ENCODE data around the gene CRYBB3. TPM values are rescaled to one million over a fixed set of nuclear protein-coding genes. Genes with fewer than 3 reads are reported as not detected.

CRYBB3 gene
- total RNA-seq, 4 donors from 2014 or later: 1.2 TPM; not detected in 3

DNA sequence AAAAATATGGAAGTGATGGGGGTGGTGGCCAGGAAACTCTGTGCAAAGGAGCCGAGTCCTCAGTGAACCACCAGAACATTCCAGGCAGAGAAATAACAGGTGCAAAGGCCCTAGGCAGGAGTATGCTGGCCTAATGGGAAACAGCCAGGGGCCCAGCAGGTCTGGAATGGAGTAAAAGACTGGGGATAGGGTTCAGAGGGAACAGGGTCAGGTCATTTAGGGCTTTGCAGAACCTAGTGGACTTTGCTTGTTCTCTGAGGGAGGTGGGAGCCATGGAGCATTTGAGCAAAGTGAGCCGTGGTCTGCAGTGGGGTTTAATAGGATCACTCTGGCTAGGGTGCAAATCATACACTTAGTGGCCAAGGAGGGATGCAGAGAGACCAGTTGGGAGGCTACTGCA, 8.7 kb downstream of the CRYBB3 start:
- TF ChIP-seq EP300 (IDR thresholded peaks at IDR 0.05; ENCODE audit: low read depth) (no peak), POLR2A (IDR thresholded peaks at IDR 0.05) (no peak), CTCF (IDR thresholded peaks at IDR 0.05) (no peak), POLR2AphosphoS5 (IDR thresholded peaks at IDR 0.05) (no peak)
- Histone ChIP-seq H3K27me3 (no peaks in the 10 kb centered on the region), H3K4me3 (no peak overlapping the region), H3K4me1 (no peaks in the 10 kb centered on the region), H3K36me3 (no peaks in the 10 kb centered on the region), H3K9me3 (no peaks in the 10 kb centered on the region), H3K27ac (no peak overlapping the region)
- 44 to 65% methylated on average over 1 to 2 of the region's 2 CpGs for WGBS, 2 donors (ENCODE audit: low coverage in 1 of 2)
- no peak for DNase-seq
- intact Hi-C loops (cut with DNase I; ENCODE audit: low total_unique reads): no loop called here
- in situ Hi-C loops (cut with MboI; ENCODE audit: low pct_ligation_motif_present in 1 of 4, low pct_unique_long_range_greater_than_20kb in 1 of 4, low sequenced_read_pairs in 3 of 4): no loop called here

DNA sequence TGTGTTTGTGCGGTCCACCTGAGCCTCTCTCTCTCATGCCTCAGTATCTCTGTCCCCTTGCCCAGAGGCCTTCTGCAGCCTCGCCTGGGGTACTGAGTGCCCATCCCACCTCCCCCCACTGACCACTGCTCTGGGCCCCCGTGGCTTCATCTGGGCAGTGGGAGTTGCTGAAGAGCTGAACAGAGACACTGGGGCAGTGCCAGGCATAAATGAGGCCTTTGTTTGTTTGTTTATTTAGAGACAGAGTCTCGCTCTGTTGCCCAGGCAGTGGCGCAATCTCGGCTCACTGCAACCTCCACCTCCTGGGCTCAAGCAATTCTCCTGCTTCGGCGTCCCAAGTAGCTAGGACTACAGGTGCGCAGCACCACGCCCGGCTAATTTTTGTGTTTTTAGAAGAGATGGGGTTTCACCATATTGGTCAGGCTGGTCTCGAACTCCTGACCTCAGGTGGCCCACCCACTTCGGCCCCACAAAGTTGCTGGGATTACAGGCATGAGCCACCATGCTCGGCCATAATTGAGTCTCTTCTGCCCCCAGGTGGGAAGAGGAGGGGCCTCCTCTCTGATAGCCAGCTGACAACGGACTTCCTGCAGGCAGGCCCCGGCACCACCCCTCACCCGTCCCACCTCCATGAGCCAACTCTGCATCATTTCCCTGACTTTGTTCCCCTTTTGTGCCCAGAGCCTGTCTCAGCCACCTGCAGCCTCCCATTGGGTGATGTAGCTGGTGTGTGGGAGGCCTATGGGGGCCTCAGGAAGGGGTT, 9.3 kb downstream of the CRYBB3 start:
- no peaks in the 10 kb centered on the region for H3K4me1 ChIP-seq
- no peaks in the 10 kb centered on the region for H3K9me3 ChIP-seq
- H3K4me3 ChIP-seq: no peak overlapping the region
- in situ Hi-C loops (cut with MboI; ENCODE audit: low pct_ligation_motif_present in 1 of 4, low pct_unique_long_range_greater_than_20kb in 1 of 4, low sequenced_read_pairs in 3 of 4) (no loop called here), intact Hi-C loops (cut with DNase I; ENCODE audit: low total_unique reads) (no loop called here)
- no peak overlapping the region for H3K27ac ChIP-seq
- DNase-seq: no peak
- no peaks in the 10 kb centered on the region for H3K27me3 ChIP-seq
- no peaks in the 10 kb centered on the region for H3K36me3 ChIP-seq
- WGBS, 2 donors (ENCODE audit: low coverage in 1 of 2): 72 to 86% methylated on average over 3 to 16 of the region's 17 CpGs
- TF ChIP-seq POLR2A (IDR thresholded peaks at IDR 0.05) (no peak), EP300 (IDR thresholded peaks at IDR 0.05; ENCODE audit: low read depth) (no peak), CTCF (IDR thresholded peaks at IDR 0.05) (no peak), POLR2AphosphoS5 (IDR thresholded peaks at IDR 0.05) (no peak)

GRCh38 chr22:25210793-25211192, 11.1 kb downstream of the CRYBB3 start:
- no peak overlapping the region for H3K4me3 ChIP-seq
- H3K36me3 ChIP-seq: no peaks in the 10 kb centered on the region
- in situ Hi-C loops (cut with MboI; ENCODE audit: low pct_ligation_motif_present in 1 of 4, low pct_unique_long_range_greater_than_20kb in 1 of 4, low sequenced_read_pairs in 3 of 4): no loop called here
- no peak for DNase-seq
- no peaks in the 10 kb centered on the region for H3K27me3 ChIP-seq
- TF ChIP-seq CTCF (IDR thresholded peaks at IDR 0.05) (no peak), POLR2A (IDR thresholded peaks at IDR 0.05) (no peak), EP300 (IDR thresholded peaks at IDR 0.05; ENCODE audit: low read depth) (no peak), POLR2AphosphoS5 (IDR thresholded peaks at IDR 0.05) (no peak)
- H3K4me1 ChIP-seq: no peaks in the 10 kb centered on the region
- 83% methylated on average over 3 of the region's 3 CpGs; no CpG with 5 or more reads in 1 of the 2 donors for WGBS, 2 donors (ENCODE audit: low coverage in 1 of 2)
- intact Hi-C loops (cut with DNase I; ENCODE audit: low total_unique reads): no loop called here
- H3K9me3 ChIP-seq: no peaks in the 10 kb centered on the region
- H3K27ac ChIP-seq: no peak overlapping the region

DNA sequence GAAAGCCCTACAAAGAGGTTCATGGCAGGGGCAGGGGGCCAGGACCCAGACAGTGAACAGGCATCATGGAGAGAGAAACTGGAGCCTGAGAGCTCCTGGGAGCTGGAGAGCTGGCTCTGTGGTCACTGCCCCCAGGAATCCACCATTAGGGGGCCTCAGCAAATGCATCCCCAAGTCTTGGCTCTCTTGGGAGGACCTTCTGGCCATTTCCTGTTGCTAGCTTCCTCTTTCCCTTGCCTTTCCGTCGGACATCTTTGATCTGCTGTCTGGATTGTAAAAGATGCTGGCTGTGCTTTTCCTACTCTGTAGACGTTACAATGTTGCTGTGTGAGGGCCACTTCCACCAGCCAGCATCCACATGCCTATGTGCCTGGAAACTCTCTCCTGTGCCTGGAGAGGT, 12.7 kb downstream of the CRYBB3 start:
- intact Hi-C loops (cut with DNase I; ENCODE audit: low total_unique reads) (no loop called here), in situ Hi-C loops (cut with MboI; ENCODE audit: low pct_ligation_motif_present in 1 of 4, low pct_unique_long_range_greater_than_20kb in 1 of 4, low sequenced_read_pairs in 3 of 4) (no loop called here)
- H3K4me1 ChIP-seq: no peaks in the 10 kb centered on the region
- no peak for TF ChIP-seq CTCF (IDR thresholded peaks at IDR 0.05)
- TF ChIP-seq POLR2A (IDR thresholded peaks at IDR 0.05): no peak
- no peak for TF ChIP-seq POLR2AphosphoS5 (IDR thresholded peaks at IDR 0.05)
- TF ChIP-seq EP300 (IDR thresholded peaks at IDR 0.05; ENCODE audit: low read depth): no peak
- no peaks in the 10 kb centered on the region for H3K9me3 ChIP-seq
- 34 to 50% methylated on average over 2 to 3 of the region's 3 CpGs for WGBS, 2 donors (ENCODE audit: low coverage in 1 of 2)
- H3K27ac ChIP-seq: no peak overlapping the region
- no peak overlapping the region for H3K4me3 ChIP-seq
- H3K36me3 ChIP-seq: no peaks in the 10 kb centered on the region
- H3K27me3 ChIP-seq: no peaks in the 10 kb centered on the region
- DNase-seq: no peak

Data from transverse colon (tissue), 4 donors.